AG09319 (cell line): ENCODE data around the gene SEC16B.

ENCODE experiments used
- DNase-seq: peaks from one replicate; pipeline ENCODE4 v3.0.0-alpha.2; 2010; ENCODE audit warnings: low read depth; ENCODE audit errors: extremely low read depth
- TF ChIP-seq, protein P1 (sequence below): IDR thresholded peaks from 2 replicates; pipeline ENCODE4 v1.5.1; 2011; ENCODE audit warnings: low read depth, mild to moderate bottlenecking, inconsistent platforms, low read length, moderate library complexity

The SEC16B gene

DNA sequence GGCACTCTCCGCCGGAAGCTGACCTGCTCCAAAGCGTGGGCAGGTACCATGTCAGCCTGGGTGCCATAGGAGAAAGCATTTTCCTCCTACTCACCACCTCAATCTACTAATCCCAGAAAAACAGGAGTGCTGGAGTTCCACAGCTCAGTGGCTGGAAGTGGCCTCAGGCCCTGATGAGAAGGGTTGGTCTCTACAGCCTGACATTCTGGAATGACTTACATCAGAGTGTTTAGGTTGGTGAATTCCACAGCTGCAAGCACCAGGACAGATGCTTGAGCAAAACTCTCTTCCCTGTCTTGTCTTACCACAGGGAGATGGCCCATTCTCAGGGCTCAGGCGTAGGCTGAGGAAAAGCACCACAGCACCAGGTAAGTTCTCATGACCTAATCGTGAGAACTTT lies 5.5 kb downstream of the SEC16B start:
- DNase-seq: no peak
- TF ChIP-seq, protein P1, sequence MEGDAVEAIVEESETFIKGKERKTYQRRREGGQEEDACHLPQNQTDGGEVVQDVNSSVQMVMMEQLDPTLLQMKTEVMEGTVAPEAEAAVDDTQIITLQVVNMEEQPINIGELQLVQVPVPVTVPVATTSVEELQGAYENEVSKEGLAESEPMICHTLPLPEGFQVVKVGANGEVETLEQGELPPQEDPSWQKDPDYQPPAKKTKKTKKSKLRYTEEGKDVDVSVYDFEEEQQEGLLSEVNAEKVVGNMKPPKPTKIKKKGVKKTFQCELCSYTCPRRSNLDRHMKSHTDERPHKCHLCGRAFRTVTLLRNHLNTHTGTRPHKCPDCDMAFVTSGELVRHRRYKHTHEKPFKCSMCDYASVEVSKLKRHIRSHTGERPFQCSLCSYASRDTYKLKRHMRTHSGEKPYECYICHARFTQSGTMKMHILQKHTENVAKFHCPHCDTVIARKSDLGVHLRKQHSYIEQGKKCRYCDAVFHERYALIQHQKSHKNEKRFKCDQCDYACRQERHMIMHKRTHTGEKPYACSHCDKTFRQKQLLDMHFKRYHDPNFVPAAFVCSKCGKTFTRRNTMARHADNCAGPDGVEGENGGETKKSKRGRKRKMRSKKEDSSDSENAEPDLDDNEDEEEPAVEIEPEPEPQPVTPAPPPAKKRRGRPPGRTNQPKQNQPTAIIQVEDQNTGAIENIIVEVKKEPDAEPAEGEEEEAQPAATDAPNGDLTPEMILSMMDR: no peak

DNA sequence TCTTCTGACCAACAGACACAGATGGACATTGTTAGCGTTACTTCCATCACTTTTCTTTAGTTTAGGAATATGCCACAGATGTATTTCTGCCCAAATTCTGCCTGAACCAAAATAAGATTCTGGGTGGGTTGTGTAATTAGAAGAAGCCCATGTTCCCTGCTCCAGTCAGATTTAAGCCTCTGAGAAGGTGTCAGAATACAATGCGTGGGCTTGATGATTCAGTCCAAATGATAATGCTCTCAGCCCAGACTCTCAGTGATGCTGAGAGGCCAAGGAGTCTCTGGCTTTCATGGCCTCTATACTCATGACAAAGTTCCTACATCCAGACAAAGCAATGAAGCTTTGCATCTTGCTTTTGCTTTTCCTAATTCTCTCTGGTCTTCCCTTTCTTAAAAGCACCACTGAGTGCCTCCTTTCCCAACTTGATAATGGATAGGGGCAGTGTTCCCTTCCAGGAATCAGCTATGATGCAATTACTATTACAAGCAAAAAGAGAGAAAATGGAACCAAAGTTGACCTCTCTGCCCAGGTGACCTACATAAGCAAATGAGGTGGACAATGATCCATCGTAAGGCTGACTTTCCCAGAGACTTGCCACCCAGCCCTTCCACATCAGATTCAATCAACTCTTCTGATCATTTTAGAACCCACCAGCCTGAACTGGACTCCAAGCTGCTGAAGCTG lies 8.8 kb downstream of the SEC16B start:
- DNase-seq: no peak
- TF ChIP-seq, protein P1: no peak

DNA sequence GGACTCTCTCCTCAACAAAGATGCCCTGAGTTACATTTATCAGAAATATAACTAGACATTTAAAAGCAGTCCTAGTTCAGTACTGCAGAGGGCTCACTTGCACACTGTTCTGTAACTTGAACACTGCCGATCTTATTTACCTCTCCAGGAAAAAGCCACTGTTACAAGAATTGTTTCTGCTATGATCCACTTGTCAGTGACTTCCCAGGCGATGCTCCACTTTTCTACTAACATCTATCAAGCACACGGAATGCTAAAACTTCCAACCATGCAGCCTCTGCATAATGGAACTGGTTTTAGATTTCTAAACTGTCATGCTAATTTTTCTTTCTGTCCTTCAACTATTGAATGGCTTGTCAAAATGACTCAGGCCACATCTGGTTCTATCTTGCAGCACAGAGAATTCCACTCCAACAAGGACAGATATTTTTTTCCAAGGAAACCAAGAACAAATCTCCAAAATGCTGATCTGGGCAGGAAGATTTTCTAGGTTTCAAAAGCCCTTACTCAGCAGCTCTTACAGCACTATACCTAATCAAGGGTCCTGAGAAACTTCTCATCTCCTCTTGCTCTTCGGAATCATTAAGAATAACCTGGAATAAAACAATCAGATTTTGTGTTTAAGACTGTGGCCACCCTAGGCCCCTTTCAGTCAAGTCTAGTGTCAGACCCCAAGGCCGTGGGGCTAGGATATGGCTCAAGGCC lies 9.9 kb downstream of the SEC16B start:
- DNase-seq: no peak
- TF ChIP-seq, protein P1: peak; percentile 40

DNA sequence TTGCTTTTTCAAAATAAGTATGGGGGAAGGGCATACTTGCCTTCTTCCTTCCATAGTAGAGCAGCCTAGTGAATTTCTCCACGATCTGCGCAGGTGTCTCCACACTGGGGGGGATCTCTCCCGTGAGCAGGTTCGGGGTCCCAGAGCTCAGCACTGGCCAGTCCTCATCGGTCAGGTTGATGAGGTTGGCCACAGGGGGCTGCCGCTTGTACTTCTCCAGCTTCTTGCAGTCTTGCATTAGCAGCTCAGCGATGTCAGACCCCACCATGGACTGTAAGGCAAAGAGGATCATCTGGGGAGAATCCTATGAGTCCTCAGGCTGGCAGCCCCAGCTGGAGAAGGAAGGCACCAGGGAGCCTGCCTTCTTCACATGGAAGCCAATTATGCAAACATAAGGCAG lies 11.8 kb downstream of the SEC16B start:
- TF ChIP-seq, protein P1: no peak
- no peak for DNase-seq

DNA sequence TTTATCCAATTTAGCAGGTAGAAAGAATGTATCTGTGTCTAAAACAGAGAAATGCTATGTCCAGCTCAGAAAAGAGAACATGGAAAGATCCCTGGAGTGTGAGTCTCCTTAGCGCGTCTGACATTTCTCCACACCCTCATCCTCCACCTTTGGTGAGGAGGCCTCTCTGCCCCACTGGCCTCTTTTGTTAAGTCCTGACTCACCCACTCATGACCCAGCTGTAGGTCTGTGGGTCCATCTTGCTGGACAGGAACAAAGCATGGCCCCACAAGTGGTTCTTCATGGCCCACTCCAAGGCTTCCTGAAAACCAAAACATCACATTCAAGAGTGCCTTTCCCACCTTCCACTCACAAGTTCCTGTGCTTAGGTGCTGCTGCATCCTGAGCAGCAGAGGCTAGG lies 15.8 kb downstream of the SEC16B start:
- TF ChIP-seq, protein P1: no peak

DNA sequence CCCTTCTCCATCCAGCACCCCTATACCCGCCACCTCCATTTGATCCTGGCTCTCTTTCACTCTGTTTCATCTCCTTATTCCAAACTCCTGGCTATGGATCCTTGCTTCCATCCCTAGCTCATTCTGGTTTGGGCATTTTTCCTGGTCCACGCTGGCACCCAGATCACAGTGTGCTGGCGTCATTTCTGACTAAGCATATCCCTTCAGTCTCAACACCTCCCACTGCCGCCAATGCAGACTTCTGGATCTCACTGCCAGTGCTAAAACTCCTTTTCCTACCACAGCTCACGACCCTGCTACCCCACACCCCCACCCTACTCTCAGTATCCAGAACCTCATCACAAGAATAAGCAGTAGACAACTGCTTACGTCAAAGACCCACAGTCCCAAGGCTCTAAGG lies 16.3 kb downstream of the SEC16B start:
- DNase-seq: no peak
- TF ChIP-seq, protein P1: no peak

More for the DNA sequence above, 15.8 kb downstream of the SEC16B start:
- no peak for DNase-seq

DNA sequence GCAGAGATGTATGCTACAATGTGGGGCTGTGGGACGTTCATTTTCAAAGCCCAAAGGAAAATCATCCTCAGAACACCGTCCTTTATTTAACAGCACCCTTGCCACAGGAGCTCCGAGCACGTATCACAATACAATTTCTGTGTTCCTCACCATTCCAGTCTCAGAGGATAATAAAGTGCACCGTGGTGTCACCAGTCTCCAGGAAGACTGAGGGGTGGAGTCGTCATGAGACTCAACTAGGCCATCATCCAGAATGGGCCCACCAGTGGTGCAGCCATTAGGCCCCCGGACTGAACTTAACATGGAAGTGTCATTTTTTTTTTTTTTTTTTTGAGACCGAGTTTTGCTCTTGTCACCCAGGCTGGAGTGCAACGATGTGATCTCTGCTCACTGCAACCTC lies 17.2 kb downstream of the SEC16B start:
- DNase-seq: no peak
- TF ChIP-seq, protein P1: no peak
